GM21381 (cell line): Measurements from ENCODE around the gene ZNF177.
"Not testable (repeated sequence)": the region's sequence is repeated elsewhere in the genome, so short reads cannot be mapped to it uniquely, and the experiment has no call there.

Experiments used
- ATAC-seq: cut with Tn5 transposase; IDR thresholded peaks from one replicate; pipeline ENCODE4 v1.9.1; 2021; ENCODE audit warnings: mild to moderate bottlenecking, moderate library complexity; ENCODE audit not compliant: unreplicated experiment

The ZNF177 gene

GRCh38 chr19:9362905-9363304 lies at the start of gene ZNF177:
Gene ZNF177 (plus strand): TSS chr19:9363013. CDS start chr19:9378312, 15,299 bp downstream.
- no peak for ATAC-seq

GRCh38 chr19:9313756-9314155 lies 49.1 kb upstream of the ZNF177 start:
- ATAC-seq, result no peak

DNA sequence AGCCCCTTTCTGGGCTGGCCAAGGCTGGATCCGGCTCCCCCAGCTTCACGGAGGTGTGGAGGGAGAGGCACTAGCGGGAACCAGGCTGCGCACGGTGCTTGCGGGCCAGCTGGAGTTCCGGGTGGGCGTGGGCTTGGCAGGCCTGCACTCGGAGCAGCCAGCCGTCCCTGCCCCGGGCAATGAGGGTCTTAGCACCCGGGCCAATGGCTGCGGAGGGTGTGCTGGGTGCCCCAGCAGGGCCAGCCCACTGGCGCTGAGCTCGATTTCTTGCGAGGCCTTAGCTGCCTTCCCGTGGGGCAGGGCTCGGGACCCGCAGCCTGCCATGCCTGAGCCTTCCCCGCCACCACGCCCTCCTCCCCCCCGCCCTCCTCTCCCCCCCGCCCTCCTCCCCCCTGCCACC lies 41.5 kb upstream of the ZNF177 start:
- no peak for ATAC-seq

DNA sequence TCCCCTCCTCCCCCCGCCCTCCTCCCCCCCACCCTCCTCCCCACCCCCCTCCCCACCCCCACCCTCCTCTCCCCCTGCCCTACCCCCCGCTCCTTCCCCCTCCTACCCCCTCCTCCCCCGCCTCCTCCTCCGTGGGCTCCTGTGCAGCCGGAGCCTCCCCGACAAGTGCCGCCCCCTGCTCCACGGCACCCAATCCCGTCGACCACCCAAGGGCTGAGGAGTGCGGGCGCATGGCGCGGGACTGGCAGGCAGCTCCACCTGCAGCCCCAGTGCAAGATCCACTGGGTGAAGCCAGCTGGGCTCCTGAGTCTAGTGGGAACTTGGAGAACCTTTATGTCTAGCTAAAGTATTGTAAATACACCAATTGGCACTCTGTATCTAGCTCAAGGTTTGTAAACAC lies 41.1 kb upstream of the ZNF177 start:
- not testable (repeated sequence) for ATAC-seq

- not testable (repeated sequence) for ATAC-seq
These were observed 40.6 kb upstream of the ZNF177 start for GRCh38 chr19:9322201-9322600.

DNA sequence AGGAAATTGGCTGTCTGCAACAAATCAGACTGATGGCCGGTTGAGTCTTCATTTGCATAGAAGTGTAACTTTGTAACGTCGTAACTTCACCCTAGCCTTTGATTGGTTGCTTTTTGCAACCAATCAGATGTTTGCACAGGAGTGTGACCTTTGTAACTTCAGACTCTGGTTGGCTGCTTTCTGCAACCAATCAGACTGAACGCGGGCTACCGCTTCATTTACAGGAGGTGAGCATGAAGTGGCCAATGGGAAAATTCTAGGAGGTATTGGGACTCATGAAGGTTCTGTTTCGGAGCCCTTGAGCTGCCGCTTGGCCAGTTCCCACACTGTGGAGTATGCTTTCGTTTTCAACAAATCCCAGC lies 39.3 kb upstream of the ZNF177 start:
- ATAC-seq, result peak; percentile 19

DNA sequence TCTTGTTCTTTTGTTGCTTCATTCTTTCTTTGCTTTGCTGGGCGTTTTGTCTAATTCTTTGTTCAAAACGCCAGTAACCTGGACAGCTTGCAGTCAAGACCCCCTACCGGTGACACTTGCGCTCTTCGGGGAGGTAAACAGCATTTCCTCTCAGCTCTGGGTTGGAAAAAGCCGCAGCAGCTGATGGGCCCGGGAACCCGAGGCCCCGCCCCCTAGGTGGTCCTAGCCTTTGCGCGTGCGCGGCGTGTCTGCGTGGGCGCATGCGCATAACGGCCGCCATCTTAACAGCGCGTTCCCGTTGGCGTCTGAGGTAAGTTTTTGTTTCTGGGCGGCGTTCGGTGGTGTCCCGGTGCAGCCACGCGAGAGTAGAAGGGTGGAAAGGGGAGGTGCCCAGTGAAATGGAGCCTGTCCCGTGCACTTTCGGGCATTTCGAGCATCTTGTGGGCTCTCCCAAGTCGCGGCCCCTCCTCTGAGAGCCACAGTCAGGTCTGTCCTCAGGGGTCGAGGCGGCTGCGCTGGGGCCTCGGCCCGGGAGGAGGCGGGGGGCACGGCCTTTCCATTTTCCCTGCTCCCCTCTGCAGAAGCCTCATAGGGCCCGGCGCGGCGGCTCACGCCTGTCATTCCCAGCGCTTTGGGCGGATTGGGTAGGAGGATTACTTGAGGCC lies 38.8 kb upstream of the ZNF177 start, which contains the start of gene ZNF559:
Gene ZNF559, plus strand, starts transcription at position 261 of the 665 bp plus-strand sequence. CDS start 14,371 bp downstream, outside the sequence.
- ATAC-seq, result peak; percentile 94

GRCh38 chr19:9324584-9324962 lies 38.2 kb upstream of the ZNF177 start:
- ATAC-seq, result no peak

GRCh38 chr19:9329999-9330398 lies 32.8 kb upstream of the ZNF177 start:
- no peak for ATAC-seq

DNA sequence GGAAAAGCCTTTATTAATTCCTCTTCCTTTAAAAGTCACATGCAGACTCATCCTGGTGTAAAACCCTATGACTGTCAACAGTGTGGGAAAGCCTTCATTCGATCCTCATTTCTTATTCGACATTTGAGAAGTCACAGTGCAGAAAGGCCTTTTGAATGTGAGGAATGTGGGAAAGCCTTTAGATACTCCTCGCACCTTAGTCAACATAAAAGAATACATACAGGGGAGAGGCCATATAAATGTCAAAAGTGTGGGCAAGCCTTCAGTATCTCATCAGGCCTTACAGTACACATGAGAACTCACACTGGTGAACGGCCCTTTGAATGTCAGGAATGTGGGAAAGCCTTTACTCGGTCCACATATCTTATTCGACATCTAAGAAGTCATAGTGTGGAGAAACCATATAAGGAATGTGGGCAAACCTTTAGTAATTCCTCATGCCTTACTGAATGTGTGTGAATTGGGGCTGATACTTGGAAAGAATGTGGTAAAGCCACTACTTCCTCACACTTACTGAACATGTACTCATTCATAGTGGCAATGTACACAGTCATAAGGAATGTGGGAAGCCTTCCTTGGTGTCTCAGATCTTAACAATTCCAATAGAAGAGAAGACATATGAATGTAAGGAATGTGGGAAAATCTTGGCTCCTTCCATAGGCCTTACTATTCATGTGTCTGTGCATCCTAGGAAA lies 20.1 kb upstream of the ZNF177 start:
- no peak for ATAC-seq

GRCh38 chr19:9345005-9345404 lies 17.8 kb upstream of the ZNF177 start:
- no peak for ATAC-seq

- no peak for ATAC-seq
These were observed 14.6 kb upstream of the ZNF177 start for GRCh38 chr19:9348253-9348652.

DNA sequence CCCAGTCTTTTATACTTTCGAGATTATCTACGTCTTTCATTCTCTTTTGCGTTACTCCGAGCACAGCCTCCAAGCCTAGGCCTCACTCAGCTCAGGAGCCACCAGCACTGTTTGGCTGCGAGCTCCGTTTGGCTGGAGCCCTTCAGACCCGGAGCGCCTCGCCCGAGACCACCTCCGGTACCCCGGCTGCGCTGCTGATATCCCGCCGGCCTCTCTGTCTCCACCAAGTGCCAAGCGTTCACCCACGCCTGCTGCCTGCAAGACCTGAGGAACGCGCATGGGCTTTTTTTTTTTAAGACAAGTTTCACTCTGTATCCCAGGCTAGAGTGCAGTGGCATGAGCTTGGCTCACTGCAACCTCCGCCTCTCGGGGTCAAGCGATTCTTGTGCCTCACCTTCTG lies 14.1 kb upstream of the ZNF177 start:
- no peak for ATAC-seq

- ATAC-seq, result no peak
These were observed 10.3 kb upstream of the ZNF177 start for GRCh38 chr19:9352505-9352904.

GRCh38 chr19:9353011-9353410 lies 9.8 kb upstream of the ZNF177 start:
- ATAC-seq, result no peak

GRCh38 chr19:9354651-9355050 lies 8.2 kb upstream of the ZNF177 start:
- no peak for ATAC-seq

- no peak for ATAC-seq
These were observed 8.2 kb downstream of the ZNF177 start for GRCh38 chr19:9370738-9371619.

- ATAC-seq, result no peak
These were observed 18.6 kb downstream of the ZNF177 start for GRCh38 chr19:9381361-9381785.

- no peak for ATAC-seq
These were observed 44.1 kb downstream of the ZNF177 start for GRCh38 chr19:9406798-9407352.

GRCh38 chr19:9407827-9408226 lies 45.0 kb downstream of the ZNF177 start:
- no peak for ATAC-seq

- no peak for ATAC-seq
These were observed 50.6 kb downstream of the ZNF177 start for GRCh38 chr19:9413240-9413954.
